Panc1 (cell line): ENCODE measurements around the gene TMEM138.

Source experiments
- CTCF ChIP-seq: fragments of 450-650 bp; IDR thresholded peaks from 2 replicates; pipeline ENCODE4 v1.5.1; 2017; ENCODE audit warnings: mild to moderate bottlenecking
- POLR2AphosphoS5 ChIP-seq: IDR thresholded peaks from 2 replicates; pipeline ENCODE4 v1.6.1; 2012; ENCODE audit warnings: mild to moderate bottlenecking, low read depth, low read length, moderate library complexity
- REST ChIP-seq, 2 experiments: IDR thresholded peaks; 2 replicates each; pipeline ENCODE4 v1.6.1; 2011 to 2012; ENCODE audit warnings: low read depth in 2 of 2, control low read depth in 1 of 2, low read length in 1 of 2, mild to moderate bottlenecking in 1 of 2, moderate library complexity in 1 of 2; ENCODE audit not compliant: insufficient read depth in 1 of 2
- TCF7L2 ChIP-seq: IDR thresholded peaks from 2 replicates; pipeline ENCODE4 v1.6.1; 2011; ENCODE audit warnings: mild to moderate bottlenecking, low read depth, low read length, inconsistent platforms

- no peak for TF ChIP-seq REST (IDR thresholded peaks at IDR 0.05; ENCODE audit: insufficient read depth in 1 of 2, low read depth in 2 of 2, low read length in 1 of 2)
- no peak for TF ChIP-seq POLR2AphosphoS5
- TF ChIP-seq CTCF = no peak
- TF ChIP-seq TCF7L2 = no peak
Observed at GRCh38 chr11:61325649-61326414, 36.3 kb upstream of the TMEM138 start.
